CD4-positive, alpha-beta T cell treated with Interleukin-6 for 4 hours (primary cell): ENCODE data around the gene KRTAP10-6.
"Not testable (repeated sequence)": the region's sequence is repeated elsewhere in the genome, so short reads cannot be mapped to it uniquely, and the experiment has no call there.

Experiments
- DNase-seq: peaks from one replicate; pipeline ENCODE4 v3.0.0-alpha.2; 2020; ENCODE audit warnings: mixed read lengths

KRTAP10-6 gene

DNA sequence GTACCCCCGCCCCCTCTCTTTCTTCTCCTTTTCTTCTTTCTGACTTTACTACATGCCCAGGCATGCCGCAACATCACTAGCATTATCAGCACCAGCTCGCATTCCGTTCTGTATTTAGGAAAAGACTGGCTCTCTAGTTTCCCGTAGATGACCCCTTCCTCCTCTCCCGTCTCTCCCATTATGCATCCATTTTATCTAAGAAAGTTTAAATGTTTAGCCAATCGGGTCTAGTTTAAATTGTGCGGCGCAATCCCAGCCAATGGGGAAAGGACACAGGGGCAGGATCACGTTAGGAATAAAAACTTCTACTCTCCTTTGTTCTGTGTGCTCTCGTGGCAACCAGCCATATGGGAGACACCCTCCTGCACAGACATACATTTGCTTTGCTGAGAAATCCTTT is 5.8 kb upstream of the KRTAP10-6 start:
- DNase-seq: no peak

DNA sequence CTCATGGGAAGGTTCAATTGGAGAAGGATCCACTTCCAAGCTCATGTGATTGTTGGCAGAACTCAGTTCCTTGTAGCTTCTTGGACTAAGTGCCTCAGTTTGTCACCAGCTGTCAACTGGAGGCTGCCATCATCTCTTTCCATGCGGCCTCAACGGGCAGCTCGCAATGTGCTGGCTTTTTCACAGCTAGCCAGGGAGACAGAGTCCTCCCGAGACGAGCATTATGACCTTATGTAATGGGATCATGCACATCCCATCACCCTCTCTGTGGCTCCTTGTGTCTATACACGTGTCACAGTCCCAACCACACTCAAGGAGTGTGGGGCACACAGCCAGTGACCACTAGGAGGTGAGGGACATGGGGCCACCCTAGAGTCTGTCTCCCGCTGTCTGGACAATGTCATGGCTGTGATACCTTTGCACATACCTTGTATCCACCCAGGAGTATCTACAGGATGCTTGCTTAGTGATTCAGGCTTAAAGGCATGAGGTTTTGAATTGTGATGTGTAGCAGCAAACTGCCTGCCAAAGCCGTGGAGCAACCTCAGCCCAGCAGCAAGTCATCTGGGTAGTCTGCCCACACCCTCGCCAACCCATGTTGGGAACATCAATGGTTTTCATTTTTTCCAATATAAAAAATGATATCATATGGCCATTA is 3.9 kb upstream of the KRTAP10-6 start:
- no peak for DNase-seq

DNA sequence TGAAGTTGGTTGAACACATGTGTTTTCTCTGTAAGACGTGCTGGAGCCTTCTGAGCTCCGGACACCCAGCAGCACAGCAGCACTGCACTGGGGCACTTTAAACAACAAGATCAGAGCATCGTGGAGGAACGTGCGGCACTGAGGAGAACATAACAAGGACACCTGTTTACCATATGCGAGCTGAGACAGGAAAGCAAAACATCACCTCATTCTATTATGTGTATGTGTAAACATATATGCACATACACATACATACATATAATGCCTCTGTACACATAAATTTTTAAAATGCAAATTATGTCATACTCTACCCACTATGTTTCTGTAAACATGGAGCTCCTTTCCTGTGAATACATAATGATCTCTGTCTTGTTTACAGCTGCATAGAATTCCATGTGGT is 3.2 kb upstream of the KRTAP10-6 start:
- DNase-seq: no peak

DNA sequence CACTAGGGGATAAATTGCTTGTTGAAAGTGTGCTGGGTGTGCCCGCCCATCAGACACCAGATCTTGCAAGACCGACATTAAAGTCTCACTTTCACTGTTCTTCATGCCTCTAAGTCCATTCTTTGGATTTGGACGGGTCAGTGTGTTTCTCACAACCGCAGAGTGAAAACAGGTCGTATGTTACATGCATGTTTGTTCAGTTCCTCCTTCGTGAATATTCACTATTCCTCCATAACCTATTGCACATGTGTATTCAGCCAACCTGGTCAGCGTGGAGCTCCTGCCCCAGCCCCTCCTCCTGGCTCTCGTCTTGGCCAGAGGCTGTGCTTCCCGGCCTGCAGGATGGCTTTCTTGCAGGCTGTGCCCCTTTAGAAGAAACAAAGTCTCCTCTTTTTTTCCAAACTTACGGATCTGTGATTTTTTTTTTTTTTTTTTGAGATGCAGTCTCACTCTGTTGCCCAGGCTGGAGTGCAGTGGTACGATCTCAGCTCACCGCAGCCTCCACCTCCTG is 2.2 kb upstream of the KRTAP10-6 start:
- no peak for DNase-seq

DNA sequence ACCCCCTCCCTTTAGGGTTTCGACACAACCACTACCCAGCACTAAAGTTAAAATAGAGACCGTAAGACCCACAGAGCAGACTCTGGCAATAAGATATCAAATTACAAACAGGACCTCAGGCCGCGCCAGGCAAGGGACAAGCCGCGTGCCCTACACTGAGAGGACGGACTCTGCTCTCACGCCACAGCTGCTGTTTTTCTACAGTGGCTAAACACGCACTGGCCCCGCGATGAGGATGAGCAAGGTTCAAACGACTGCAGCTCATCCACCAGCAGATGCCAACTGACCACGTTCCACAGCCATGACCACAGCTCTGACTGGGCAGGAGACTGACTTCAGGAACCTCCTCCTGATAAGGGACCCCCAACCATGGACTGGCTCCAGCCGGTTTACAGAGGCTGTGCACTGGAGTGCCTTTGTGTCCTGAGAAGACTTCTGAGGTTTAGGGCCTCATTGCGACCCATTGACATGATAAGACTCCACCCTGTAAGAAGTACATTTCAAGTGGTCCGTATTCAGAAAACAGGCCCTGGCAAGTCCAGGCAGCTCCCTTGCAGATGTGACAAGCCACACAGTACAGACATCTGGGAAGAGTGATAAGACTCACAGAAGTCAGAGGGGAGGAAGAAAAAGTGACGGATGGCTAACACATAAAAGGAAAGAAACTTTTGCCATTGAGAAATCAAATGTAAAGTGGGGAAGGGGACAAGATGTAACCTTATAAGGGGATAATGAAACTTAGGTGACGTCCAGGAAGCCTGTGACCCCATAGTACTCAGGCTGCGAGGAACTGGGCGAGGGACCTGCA is 1.5 kb upstream of the KRTAP10-6 start:
- DNase-seq: no peak

DNA sequence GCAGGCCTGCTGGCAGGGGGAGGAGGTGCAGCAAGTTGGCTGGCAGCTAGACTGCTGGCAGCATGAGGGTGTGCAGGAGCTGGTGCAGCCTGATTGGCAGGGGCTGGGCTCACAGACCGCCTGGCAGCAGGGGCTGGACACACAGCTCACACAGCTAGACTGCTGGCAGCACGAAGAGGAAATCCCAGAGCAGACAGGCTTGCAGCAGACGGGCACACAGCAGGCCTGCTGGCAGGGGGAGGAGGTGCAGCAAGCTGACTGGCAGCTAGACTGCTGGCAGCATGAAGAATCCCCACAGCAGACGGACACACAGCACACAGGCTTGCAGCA is 539 bp downstream of the KRTAP10-6 start:
- DNase-seq: not testable (repeated sequence)

DNA sequence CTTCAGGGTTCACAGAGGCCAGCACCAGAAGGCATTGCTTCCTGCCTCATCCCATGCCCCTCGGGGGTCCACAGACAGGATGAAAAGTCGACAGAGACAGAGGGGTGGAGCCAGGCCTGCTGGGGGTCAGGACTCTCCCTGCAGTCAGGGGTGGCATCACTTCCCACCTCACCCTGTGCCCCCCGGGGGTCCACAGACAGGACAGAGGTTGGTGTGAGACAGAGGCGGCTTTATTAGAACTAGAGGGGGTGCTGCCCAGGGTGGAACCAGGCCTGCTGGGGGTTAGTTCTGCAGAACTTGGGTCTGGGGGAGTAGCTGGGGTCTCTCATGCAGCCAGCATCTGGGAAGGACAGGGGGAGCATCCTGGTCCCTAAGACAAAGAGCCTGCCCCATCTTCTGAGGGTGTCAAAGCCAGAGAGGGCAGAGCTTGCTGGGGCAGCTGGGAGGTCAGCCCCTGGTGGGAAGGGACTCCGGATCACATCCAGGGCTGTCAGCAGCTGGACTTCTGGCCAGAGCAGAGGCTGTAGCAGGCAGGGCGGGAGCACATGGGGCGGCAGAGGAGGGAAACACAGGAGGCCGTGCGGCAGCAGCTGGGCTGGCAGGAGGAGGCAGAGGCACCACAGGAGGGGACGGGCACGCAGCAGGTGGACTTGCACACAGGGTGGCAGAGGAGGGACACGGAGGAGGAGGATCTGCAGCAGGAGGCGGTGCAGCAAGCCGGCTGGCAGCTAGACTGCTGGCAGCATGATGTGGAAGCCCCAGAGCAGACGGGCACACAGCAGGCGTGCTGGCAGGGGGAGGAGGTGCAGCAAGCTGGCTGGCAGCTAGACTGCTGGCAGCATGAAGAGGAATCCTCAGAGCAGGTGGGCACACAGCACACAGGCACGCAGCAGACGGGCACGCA is 1.2 kb downstream of the KRTAP10-6 start:
- DNase-seq: not testable (repeated sequence)

DNA sequence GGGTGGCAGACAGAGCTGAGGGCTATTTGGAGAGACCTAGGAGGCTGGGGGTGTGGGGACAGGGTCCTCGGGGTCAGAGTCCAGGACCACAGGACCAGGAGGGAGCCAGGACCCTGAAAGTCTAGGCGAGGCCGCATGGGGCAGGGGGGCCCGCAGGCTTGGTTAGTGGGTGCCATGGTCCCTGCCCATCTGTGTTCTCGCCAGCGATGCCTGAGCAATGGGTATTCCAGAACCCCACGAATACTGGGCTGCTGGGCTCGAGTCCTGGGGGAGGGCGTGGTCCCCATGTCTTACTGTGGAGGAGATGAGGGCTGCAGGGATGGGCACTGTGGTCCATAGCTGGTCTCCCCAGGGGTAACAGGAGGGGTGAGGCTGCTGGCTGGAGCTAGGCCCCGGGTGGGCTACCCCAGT is 2.0 kb downstream of the KRTAP10-6 start:
- DNase-seq: no peak

DNA sequence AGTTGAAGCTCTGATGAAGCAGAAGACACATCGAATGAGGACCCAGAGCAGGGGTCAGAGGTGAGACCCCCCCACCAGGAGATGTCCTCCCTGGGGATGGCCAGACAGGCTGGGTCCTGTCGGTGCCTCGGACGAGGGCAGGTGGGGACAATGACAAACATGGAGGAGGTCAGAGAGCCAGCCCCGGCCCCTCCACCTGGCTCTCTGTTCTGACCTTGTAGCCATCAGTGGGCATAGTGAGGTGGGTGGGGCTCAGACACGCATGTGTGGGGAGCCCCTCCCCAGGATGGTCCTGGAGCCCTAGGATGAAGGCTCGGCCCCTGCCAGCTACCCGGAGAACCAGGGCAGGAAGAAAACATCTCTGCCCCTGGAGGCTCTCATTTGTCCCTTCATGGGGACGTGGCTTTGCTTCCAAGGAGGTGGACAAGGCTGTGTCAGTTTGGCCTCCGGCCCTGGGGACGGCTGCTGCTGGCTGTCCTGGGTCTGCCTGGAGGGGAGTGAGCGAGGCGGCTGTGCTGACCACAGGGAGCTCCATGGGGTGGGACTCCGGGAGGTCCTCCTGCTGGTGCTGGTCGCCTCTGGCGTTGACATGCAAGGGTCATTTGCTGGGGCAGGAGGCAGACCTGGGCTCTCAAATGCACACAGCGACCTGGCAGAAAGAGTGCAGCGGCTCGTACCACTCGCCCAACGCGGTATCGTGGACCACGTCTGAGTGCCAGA is 2.6 kb downstream of the KRTAP10-6 start:
- DNase-seq: no peak

DNA sequence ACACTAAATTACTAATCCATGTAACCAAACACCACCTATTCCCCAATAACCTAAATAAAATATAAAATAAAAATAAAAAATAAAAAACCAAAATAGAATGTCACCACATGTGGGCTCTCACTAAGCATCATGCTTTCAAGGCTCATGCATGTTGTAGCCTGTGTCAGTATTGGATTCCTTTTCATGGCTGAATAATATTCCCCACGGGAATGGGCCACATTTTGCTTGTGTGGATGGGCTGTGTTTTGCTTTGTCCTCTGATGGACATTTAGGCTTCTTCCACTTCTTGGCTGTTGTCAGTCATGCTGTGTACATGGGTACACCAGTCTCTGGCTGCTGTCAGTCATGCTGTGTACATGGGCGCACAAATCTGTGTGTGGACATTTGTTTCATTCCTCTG is 3.2 kb downstream of the KRTAP10-6 start:
- no peak for DNase-seq

DNA sequence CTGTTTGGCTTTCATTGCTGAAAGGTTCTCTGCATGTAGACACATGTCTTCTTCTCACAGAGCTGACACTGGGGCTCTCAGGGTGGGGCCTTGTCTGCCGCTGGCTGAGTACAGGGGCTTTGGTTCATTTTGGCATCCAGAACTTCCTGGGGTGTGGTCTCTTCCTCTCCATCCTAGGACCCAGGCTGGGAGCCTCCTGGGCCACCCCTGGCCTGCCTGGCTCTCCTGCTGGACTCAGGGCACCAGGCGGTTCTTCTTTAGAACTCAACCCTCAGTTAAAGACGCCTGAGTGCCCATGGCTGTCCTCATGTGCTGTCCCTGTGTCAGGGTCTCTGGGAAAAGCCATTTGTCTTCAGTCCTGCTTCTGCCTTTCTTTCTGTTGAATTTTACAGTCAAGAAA is 6.4 kb downstream of the KRTAP10-6 start:
- no peak for DNase-seq

DNA sequence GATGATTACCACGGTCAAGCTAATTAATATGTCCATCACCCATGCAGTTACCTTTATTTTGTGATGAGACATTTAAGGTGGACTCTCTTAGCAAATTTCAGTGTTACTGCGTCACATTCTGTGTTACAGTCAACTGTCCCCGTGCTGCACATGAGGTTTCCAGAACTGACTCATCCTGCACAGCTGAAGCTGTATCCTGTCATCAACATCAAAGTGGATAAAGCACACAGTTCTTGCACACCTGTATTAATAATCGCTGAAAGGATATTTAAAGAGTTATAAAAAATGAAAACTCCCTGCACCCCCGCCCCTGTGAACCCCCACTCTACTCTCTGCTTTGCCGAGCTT is 8.5 kb downstream of the KRTAP10-6 start:
- peak; percentile 41 for DNase-seq

DNA sequence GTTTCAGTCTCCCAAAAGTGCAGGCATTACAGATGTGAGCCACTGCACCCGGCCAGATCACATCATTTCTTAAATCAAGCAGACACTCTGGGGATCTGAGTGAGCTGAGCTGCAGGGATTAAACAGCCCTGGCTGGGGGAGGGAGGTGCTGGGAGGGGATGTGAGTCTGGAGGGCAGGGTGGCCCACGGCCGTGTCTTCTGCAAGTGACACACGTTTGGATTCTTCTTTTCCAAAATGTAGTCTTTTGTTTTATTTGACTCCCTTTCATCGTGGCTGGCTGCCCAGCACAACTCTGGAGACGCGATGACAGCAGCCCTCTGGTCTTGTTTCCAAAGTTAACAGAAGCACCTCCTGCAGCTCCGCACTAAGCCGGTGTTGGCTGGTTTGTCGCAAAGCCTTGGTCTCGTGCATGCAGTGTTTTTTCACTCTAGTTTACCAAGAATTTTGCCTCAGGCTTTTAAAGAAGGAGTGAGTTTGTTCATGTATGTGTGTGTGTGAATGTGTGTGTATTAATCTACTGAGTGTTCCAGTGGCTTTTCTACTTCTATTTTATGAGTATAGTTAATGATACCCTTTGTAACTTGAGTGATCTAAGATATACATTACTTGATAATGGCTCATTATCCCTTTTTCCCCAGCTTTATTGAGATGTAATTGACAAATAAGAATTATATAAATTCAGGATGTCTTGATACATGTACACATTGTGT is 9.1 kb downstream of the KRTAP10-6 start:
- DNase-seq: no peak

DNA sequence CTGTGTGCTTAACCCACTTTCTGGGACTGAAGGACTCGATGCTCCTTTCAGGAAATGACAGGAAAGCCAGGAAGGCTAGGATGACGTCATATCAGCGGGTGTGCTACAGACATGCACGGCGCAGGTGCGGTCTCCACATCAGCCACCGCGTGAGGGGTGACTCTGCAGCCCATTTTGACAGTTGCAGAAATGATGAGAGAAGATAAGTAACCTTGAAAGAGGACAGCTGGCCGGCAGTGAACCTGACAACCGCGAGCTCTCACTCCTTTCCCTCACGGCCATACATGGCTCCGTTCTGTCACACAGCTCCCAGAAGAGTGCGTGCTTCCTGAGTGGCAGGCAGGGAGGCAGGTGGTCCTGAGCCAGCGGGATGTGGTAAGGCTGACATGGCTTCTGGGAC is 10.2 kb downstream of the KRTAP10-6 start:
- no peak for DNase-seq

DNA sequence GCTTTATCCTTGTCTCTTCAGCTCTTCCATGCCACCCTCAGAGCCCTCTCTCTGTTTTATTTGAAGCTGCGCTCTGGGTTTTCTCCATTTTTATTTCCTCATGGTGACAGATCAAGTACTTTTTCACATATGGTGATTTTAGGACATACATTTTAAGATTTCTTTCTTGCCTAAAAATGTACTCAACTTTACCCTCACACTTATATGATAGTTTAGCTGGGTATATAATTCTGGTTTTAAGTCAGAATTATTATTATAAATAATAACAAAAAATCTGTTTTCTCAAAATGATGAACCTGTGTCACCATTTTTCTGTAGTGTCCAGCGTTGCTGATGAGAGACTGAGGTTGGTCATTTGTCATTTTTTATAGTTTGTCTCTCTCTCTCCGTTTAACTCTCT is 11.1 kb downstream of the KRTAP10-6 start:
- no peak for DNase-seq

DNA sequence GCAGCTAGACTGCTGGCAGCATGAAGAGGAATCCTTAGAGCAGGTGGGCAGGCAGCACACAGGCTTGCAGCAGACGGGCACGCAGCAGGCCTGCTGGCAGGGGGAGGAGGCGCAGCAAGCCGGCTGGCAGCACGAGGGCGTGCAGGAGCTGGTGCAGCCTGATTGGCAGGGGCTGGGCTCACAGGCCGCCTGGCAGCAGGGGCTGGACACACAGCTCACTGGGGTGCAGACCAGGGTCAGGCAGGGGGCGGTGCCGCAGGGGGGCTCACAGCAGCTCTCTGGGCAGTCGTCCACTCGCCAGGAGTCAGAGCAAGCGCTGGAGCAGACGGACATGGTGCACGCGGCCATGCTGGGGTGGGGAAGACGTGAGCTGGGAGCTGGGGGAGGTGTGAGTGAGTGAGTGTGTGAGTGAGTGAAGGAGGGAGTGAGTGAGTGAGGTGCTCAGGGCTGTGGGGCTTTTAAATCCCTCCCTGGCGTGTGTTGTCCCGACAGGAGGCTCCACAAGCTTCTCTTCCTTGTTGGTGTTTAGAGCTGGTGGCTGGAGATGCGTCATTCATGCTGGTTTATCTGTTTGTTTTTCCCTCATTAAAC is 12.0 kb downstream of the KRTAP10-6 start, which contains the start of gene KRTAP10-5:
Gene KRTAP10-5 (minus strand): TSS at position 374 of the 591 bp plus-strand sequence. CDS start 26 bp downstream, at position 348.
- not testable (repeated sequence) for DNase-seq

DNA sequence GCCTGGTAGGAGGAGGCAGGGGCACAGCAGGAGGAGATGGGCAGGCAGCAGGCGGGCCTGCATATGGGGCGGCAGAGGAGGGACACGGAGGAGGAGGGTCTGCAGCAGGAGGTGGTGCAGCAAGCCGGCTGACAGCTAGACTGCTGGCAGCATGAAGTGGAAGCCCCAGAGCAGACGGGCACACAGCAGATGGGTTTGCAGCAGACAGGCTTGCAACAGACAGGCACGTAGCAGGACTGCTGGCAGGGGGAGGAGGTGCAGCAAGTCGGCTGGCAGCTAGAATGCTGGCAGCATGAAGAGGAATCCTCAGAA is 12.5 kb downstream of the KRTAP10-6 start:
- no peak for DNase-seq

DNA sequence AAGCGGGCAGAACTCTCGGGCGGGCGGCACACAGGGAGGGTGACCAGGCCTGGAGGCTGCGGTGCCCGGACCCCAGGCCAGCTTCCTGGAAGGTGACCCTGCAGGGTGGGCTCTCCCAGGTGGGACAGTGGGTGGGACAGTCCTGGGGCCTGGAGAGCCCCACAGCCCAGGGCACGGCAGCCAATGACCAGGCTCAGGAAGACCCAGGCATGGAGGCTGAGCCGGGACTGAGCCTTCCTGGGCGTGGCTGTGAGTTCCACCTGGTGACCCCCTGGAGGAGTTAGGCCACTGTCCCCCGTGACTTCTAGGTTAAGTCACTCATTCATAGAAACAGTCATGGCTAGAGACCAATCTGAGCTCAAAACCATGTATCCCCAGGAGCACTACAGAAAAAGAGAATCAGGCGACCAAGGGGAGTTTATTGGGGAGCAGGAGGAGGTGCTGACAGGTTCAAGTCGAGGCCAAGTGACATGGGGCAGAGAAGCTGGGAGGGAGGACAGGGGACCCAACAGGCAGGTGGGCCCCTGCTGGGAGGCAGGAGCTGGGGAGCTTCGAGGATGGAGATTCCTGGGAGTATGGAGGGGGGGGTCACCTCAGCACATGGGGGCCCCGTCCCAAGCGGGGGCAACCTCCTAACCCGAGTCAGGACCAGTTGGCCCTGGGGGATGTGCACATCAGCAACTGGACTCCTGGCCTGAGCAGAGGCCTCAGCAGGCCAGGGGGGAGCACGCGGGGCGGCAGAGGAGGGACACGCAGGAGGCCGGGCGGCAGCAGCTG is 13.1 kb downstream of the KRTAP10-6 start:
- DNase-seq: no peak

DNA sequence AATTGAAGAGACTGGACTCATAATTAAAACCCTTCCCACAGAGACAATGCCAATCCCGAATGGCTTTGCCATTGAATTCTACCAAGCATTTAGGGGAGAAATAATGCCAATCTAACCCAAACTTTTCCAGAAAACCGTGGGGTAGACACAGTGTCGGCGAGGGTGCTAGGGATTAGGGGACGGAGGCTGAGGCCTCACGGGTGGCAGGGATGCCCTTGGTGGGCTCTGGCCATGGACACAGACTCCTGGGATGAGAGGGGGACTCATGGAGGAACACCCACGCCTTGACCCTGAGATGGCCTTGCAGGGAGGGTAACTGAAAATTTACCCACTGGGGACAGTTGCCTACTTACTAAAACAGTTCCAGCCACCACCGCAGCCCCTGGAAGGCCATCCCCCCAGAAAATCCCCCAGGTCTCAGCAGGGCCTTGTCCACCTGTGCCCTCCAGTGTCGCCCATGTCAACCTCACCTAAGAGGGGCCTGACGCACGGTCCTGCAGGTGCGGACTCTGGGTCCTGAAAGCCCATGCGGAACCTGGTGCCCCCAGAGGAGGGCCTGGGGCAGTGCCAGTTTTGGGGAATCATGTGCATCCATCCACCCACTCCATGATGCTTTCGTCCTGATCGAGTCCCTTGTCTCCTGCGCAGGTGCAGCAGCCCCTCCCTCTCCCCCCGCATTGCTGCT is 13.8 kb downstream of the KRTAP10-6 start:
- DNase-seq: no peak

DNA sequence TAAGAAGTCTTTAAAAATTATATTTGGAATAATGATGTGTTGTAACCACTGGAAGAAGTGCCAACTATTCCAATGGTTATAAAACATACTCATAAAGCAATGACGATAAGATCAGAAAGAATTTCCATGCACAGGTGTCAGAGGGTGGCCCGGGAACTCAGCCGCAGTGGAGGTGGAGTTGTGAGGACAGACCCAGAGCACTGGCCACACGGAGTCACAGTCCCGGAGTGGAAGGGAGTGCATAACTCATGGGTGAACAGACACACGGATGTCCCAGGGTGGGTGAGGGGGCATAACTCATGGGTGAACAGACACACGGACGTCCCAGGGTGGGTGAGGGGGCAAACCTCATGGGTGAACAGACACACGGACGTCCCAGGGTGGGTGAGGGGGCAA is 16.3 kb downstream of the KRTAP10-6 start:
- no peak for DNase-seq
